ENCODE measurements around the gene RBPMS2.

The RBPMS2 gene

DNA sequence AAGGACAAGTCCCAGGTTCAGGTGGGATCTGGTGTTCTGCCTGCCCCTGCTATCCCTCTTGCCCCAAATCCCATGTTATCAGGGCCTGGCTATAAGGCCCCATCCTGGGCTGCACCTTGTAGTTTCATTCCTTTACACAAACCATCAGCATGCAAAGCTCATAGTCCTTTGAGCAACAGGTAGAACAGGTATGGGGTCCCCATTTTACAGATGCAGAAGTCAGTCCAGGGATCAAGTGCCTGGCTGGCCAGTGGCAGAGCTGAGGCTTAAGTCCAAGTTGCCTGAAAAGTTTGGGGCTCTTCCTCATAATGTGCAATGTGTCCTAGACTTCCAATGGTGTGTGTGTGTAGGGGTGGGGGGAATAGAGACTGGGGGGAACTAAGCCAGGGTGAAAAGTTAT, 11.9 kb downstream of the RBPMS2 start:
- TF ChIP-seq, protein P1, sequence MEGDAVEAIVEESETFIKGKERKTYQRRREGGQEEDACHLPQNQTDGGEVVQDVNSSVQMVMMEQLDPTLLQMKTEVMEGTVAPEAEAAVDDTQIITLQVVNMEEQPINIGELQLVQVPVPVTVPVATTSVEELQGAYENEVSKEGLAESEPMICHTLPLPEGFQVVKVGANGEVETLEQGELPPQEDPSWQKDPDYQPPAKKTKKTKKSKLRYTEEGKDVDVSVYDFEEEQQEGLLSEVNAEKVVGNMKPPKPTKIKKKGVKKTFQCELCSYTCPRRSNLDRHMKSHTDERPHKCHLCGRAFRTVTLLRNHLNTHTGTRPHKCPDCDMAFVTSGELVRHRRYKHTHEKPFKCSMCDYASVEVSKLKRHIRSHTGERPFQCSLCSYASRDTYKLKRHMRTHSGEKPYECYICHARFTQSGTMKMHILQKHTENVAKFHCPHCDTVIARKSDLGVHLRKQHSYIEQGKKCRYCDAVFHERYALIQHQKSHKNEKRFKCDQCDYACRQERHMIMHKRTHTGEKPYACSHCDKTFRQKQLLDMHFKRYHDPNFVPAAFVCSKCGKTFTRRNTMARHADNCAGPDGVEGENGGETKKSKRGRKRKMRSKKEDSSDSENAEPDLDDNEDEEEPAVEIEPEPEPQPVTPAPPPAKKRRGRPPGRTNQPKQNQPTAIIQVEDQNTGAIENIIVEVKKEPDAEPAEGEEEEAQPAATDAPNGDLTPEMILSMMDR (IDR thresholded peaks at IDR 0.05; ENCODE audit: insufficient read depth, missing control alignments) = no peak
- FAIRE-seq (no peak), DNase-seq (ENCODE audit: insufficient read length, low spot score) (no peak)

DNA sequence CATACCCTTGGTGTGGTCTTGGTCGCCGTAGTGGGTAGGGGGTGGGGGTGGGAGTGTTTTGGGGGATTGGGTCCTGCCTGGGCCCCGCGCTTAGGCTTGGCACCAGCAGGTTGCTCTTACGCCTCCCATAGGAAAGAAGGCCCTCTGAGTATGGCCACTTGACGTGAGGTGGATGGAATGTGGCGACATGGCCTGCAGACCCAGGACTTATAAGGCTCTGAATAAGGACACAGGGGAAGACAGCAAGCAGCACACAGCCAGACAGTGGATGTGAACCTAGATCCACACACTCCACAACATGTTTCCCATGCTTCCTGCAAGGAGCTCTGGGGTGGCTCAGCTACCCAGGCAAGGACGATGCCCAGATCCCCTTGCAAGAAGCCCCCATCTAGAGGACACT, 12.4 kb downstream of the RBPMS2 start:
- FAIRE-seq (no peak), DNase-seq (ENCODE audit: insufficient read length, low spot score) (no peak)
- TF ChIP-seq, protein P1 (IDR thresholded peaks at IDR 0.05; ENCODE audit: insufficient read depth, missing control alignments) = no peak

DNA sequence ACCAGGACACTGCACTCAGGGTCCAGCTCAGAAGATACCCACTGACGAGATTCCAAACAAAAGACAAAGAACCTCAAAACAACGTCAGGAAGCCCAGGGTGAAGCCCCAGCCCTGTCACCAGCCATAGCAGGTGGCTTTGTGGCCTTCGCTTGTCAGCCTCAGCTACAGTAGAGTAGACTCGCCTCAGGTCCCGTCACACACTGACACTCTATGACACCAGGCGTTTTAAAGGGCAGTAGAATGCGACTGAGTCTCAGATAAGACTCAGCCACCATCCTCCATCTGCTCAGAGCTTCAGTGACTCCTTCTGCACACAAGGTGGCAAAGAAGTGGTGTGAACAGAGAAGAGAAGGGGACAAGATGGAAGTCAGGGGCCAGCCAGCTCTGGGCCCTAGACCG, 12.8 kb downstream of the RBPMS2 start:
- TF ChIP-seq, protein P1 (IDR thresholded peaks at IDR 0.05; ENCODE audit: insufficient read depth, missing control alignments) = no peak
- DNase-seq (ENCODE audit: insufficient read length, low spot score) (no peak), FAIRE-seq (no peak)

DNA sequence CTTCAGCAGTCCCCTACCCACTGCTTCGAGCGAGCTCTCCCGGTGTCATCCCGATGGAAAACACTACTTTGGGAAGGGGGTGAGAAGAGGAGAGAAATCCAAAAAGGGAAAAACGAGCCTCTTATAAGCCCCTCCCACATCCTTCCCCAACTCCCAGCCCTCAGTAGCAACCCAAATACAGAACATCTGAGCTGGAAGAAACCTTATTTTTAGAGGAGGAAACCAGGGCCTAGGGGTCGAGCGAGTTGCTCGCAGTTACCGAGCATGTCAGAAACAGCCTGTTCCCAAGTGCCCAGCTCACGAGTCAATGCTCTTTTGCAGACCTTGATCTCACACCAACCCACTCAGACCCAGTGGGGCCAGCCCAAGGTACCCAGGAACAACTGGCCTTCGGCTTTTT, 14.2 kb downstream of the RBPMS2 start:
- TF ChIP-seq, protein P1 (IDR thresholded peaks at IDR 0.05; ENCODE audit: insufficient read depth, missing control alignments) = no peak
- FAIRE-seq = no peak
- no peak for DNase-seq (ENCODE audit: insufficient read length, low spot score)

DNA sequence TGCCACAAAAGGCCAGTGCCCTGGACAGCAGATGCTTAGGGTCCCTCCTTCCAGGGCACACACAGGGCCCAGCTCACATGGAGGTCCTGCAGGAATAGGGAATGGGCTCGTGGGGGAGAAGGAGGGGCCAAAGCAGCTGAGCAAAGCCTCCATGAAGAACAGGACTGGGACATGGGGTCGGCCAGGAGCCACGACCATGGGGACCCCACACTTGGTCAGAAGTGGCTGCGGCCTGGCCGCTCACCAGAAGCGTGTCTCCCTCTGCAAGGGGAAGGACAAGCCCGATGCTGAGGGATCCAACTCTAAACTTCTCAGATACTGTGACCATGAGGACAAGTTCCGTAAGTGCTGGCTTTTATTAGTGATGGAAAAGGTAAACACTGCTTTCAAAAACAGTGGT, 15.3 kb downstream of the RBPMS2 start:
- no peak for FAIRE-seq
- DNase-seq (ENCODE audit: insufficient read length, low spot score) = no peak
- TF ChIP-seq, protein P1 (IDR thresholded peaks at IDR 0.05; ENCODE audit: insufficient read depth, missing control alignments) = no peak

DNA sequence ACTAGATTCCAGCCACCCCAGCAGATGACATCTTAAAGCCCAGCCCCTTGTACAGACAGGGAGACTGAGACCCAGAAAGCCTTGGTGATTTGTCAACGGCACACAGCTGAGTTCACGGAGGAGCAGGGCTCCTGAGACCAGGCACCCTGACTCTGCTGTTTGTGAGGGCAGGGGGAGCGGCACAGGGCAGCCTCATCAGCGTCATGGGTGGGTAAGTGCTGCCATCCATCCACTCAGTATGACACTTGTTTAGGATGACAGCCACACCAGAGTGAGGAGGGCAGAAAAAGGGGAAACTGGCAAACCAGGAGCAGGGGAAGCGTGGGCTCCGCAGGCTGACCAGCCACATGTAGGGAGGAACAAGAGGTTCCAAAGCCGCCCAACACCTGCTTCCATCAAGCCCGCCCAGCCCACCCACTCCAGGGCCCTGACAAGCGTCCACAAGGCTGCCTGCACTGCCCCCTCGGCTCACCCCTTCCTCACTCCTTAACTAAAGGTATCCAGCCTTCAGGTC, 19.9 kb downstream of the RBPMS2 start:
- FAIRE-seq = no peak
- TF ChIP-seq, protein P1 (IDR thresholded peaks at IDR 0.05; ENCODE audit: insufficient read depth, missing control alignments) = no peak

DNA sequence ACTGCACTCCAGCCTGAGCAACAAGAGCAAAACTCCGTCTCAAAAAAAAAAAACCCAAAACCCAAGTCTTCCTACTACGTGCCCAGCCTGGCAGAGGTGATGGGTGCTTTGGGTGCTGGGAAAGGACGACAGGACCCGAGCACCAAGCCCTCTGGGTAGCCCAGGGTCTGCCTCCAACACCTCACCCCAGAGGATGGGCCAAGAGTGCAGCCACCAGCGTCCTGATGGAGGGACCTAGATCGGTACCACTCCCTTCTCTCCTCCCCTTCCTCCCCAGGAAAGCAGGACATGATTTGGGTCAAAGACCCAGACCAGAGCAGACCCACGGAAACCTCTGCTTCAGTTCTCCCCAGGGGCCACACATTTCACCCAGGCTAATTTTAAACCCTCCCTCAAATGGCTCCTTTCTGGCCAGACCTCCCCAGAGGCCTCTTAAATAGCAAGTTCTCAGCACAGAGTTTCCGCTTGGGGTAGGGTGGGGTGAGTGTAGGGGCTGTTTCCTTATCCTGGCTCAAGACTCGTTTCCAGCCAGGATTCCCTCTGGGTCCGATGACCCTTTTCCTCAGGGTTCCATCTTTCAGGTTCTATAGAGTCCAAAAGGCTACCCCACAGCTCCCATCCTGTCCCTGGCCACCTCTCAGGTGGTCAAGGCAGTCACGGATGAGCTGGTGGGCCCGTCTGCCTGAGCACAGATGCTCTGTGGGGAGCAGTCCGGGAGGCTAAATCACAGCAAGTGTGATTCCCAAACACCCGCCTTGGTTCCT, 20.5 kb downstream of the RBPMS2 start:
- DNase-seq (ENCODE audit: insufficient read length, low spot score) = no peak
- FAIRE-seq = no peak
- TF ChIP-seq, protein P1 (IDR thresholded peaks at IDR 0.05; ENCODE audit: insufficient read depth, missing control alignments) = no peak

More for the DNA sequence above, 19.9 kb downstream of the RBPMS2 start:
- no peak for DNase-seq (ENCODE audit: insufficient read length, low spot score)
